HG02938 (cell line): ENCODE measurements around the gene BEND3.
"Not testable (repeated sequence)": the region's sequence is repeated elsewhere in the genome, so short reads cannot be mapped to it uniquely, and the experiment has no call there.

Experiments used
- ATAC-seq: cut with Tn5 transposase; IDR thresholded peaks from one replicate; pipeline ENCODE4 v1.9.1; 2021; ENCODE audit warnings: mild to moderate bottlenecking, moderate library complexity; ENCODE audit not compliant: unreplicated experiment

The BEND3 gene

DNA sequence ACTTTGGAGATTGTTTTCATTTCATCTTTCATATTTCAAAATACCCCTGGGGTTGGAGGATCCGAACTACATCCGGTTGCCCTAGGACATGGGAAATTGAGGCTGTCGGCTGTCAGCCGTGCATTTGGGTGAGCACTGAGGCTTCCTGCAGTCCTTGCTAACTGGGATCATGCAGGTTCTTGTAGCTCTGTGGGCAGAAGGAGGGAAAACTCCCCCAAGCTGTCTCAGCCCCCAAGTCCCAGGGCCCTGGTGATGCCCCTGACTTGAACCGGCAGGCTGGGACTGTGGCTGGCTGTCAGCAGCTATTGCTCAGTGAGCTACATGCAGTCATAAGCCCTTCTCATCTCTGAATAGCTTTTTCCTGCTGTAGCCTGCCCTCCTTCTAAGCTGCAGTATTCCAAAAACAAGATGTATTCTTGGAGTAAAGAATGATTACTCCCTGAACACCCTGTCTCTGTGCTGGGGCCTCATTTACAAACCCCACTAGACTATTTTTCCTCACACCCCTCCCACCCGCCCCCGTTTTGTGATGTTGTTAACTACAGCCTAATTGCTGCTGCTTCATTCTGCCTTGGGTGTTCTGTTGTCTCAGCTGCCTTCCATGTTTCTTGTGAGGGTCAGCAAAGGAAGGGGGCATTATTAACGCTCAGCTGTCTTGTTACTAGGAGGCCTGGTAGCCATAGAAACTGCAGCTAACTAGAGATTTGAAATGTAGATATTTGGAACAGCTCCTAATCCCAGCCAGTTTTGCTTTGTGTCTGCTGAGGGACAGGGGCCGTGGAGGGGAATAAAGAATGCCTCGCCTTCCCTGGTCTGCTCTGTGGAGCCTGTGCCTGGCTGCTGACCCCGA is 69.3 kb downstream of the BEND3 start:
- no peak for ATAC-seq

DNA sequence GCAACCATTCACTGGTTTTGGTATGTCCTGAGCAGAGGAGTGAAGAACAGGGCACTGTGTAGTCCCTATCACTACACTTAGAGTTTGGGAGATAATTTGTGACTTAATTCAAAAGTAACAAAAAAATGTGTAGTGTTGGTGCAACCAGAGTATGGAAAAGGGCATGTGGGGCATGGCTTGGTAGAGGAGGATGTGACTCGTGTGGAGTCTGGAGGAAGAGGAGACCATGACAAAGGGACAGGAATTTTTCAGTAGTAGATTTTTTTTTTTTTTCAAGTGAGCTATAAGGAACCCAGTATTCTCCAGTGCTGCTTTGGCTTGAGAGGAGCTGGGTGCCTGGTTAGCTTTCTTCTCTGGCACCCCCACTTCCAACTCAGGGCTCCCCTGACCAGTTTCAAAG is 82.2 kb downstream of the BEND3 start:
- ATAC-seq, result no peak

DNA sequence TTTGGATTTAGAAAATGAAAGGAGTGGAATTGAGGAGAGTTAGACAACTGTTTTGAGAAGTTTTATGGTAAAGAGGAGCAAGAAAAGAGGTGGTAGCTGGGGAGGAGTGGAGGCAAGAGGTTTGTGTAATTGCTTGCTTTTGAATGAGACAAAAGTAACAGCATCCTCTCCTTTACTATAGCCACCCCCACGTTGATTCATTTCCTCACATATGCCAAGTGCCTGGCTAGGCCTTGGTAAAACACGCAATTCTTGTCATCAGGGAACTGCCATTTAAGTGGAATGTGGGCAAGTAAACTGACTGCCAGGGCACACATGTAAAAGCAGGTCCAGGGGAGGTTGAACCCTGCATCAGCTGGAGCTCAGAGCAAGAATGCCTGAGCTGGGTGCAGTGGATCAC is 83.3 kb downstream of the BEND3 start:
- no peak for ATAC-seq

DNA sequence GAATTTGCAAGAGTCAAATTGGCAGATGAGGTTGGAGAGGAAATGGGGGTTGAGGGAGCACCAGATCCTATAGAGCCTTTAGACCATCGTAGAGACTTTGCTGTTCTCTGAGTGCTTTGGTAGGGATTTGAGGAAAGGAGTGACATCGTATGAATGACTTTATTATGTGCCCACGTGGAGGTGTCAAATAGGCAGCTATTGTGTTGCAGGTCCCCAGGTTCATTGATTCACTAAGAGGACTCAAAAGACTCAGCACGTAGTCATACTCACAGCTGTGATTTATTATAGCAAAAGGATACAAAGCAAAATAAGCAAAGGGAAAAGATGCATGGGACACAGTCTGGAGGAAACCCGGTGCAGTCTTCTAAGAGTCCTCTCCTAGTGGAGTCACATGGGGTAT is 85.2 kb downstream of the BEND3 start:
- ATAC-seq, result no peak

DNA sequence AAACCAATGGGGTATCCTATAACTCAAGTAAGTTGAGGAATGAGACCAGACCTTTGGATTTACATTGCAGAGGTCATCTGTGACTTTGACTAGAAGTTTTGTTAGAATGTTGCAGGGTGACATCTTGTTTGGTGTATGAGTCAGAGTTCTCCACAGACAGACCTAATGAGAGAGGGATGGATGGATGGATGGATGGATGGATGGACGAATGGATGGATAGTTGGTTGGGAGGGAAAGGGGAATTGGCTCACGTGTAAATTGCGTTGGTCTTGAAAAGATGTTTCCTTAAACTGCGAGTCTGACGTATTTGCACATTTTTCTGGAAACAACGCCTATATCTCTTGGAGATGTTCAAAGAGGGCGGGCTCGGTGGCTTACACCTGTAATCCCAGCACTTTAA is 88.3 kb downstream of the BEND3 start:
- no peak for ATAC-seq

DNA sequence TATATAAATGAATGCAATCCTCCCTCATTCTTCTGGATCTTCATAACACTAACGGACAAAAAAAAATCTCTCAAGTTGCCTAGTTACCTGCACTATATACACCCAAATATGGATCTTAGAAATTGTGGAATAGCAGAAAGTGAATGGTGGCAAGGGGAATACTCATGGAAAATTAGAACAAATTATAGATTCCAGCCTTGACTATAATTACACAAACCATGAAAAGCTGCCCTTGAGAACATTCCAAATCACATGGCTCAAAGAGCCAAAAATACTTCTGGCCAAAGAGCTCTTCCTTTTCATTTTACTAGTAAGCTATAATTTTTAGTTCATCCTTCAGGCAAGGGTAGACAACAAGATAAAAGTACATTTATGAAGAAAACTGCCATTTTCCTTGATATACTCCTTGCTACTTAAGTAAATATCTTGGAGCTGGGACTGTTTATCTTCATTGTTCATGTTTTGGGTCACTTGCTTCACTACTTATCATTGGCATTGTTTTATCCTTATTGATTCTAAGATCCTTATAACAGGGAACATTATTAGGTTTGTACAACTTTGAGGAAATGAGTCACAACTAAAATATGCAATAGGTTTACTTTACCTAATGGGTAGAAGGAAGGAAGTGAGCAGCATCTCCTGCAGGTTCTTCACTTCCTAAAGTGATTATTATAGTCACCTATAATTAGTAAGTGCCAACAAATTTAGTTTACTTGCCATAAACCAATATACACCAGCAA is 93.7 kb downstream of the BEND3 start:
- no peak for ATAC-seq

DNA sequence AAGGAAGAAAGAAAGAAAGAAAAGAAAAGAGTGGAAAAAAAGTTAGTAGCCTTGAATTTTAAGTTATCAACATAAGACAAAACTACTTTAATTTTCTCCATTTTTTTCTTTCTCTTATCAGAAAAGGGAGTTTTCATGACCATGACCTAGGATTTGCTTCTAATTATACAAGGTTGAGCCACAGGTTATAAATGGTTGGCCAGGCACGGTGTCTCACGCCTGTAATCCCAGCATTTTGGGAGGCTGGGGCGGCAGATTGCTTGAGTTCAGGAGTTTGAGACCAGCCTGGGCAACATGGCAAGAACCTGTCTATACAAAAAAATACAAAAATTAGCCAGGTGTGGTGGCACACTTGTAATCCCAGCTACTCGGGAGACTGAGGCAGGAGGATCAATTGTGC is 95.1 kb downstream of the BEND3 start:
- ATAC-seq, result no peak

DNA sequence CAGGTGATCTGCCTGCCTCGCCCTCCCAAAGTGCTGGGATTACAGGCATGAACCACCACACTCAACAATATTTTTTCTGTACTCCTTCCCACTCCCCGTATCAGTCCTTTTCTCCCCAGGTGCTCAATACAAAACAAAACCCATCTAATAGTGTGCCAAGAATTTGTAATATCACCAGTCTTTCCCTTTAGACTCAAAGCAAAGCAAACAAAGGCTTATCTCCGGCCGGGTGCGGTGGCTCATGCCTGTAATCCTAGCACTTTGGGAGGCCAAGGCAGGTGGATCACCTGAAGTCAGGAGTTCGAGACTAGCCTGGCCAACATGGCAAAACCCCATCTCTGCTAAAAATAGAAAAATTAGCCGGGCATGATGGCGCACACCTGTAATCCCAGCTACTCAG is 95.7 kb downstream of the BEND3 start:
- ATAC-seq, result not testable (repeated sequence)

DNA sequence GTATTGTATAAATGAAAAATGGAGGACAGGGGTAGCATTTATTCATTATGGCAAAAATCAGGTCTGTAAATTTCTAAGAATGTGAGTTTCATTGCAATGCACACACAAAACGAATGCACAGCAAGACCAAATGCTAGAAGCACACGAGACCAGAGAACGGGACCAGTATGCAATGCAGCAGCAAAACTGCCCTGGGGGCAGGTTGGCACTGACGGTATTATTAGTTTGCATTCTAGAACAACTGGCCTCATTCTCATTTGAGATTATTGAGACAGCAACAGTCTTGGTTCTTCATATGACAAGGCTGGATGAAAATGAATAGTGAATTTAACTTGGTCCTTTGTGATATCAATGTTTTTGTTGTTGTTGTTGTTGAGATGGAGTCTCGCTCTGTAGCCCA is 96.3 kb downstream of the BEND3 start:
- ATAC-seq, result no peak
